ENCODE data around the gene CDK6.

GRCh38 chr7:92678291-92678920, 158.0 kb downstream of the CDK6 start:
- TF ChIP-seq POLR2A (IDR thresholded peaks at IDR 0.05; ENCODE audit: low read depth, low read length) (no peak), POLR2AphosphoS5 (IDR thresholded peaks at IDR 0.05; ENCODE audit: low read depth, low read length) (no peak), TAF1 (IDR thresholded peaks at IDR 0.05; ENCODE audit: borderline replicate concordance, low read depth, low read length) (no peak)
